ENCODE data around the gene KCNJ2.

Gene KCNJ2

GRCh38 chr17:70225276-70225675 lies 55.9 kb downstream of the KCNJ2 start:
- Mint-ChIP-seq H3K27ac (no peak overlapping the region), H3K36me3 (ENCODE audit: low read depth) (no peaks in the 10 kb centered on the region), H3K4me3 (no peak overlapping the region), H3K4me1 (peaks cover 9% of the 10 kb centered on the region), H3K27me3 (ENCODE audit: low read depth) (no peaks in the 10 kb centered on the region), H3K9me3 (peaks cover 2% of the 10 kb centered on the region)
- TF ChIP-seq CTCF (IDR thresholded peaks at IDR 0.05; ENCODE audit: unreplicated experiment in 3 of 3): no peak
